HCT116 (cell line): ENCODE measurements around the gene JAG1. TPM values are rescaled to one million over a fixed set of nuclear protein-coding genes. Genes with fewer than 3 reads are reported as not detected.

ENCODE experiments used
- ATAC-seq: fragments of 200-7000 bp; cut with Tn5 transposase; 2 replicates; pipeline ENCODE4 v1.9.1; 2020; ENCODE audit warnings: mild to moderate bottlenecking, moderate library complexity
- BruUV-seq: library from RNA; stranded (reverse); fragments of 400-500 nt; replicated peaks from 2 replicates; lab custom pipeline; 2021; lab: Mats Ljungman, UMichigan
- CTCF ChIA-PET: fragments of 300-600 bp; sonication (Branson Sonifier 250); formaldehyde crosslinking; loops from one replicate; lab custom pipeline; 2021; ENCODE audit warnings: antibody characterized with exemption; lab: Charles Lee
- POLR2A ChIA-PET: fragments of 300-600, 350-600 bp; sonication (Branson Sonifier 250); formaldehyde crosslinking; loops from one replicate; lab custom pipeline; 2021; ENCODE audit warnings: antibody characterized with exemption; lab: Charles Lee
- RAD21 ChIA-PET, 2 experiments: fragments of 300-600 bp; sonication (Branson Sonifier 250); formaldehyde crosslinking; loops; one replicate each; lab custom pipeline; 2023; ENCODE audit warnings: low total read pairs in 2 of 2; ENCODE audit not compliant: uncharacterized antibody in 2 of 2, unreplicated experiment in 2 of 2, low non-redundant PET in 1 of 2; lab: Charles Lee
- DNase-seq: peaks from one replicate; pipeline ENCODE4 v3.0.0-alpha.2; 2010; ENCODE audit warnings: low read depth, low spot score
- H2AFZ ChIP-seq: fragments of 200-600 bp; shearing (Covaris generic), sonication (generic); 2 replicates; pipeline ENCODE4 v1.6.1; 2017; ENCODE audit warnings: low read depth, mixed run types, mixed read lengths, antibody characterized with exemption, low read length; ENCODE audit not compliant: poor library complexity, severe bottlenecking
- H3K27ac ChIP-seq: 2 replicates; pipeline ENCODE4 v1.5.1; 2012; ENCODE audit warnings: low read depth, low read length
- H3K27me3 ChIP-seq: fragments of 200-600 bp; sonication (generic); 2 replicates; pipeline ENCODE4 v1.6.1; 2016; ENCODE audit warnings: mixed run types, low read length, mixed read lengths; ENCODE audit not compliant: insufficient read depth
- H3K36me3 ChIP-seq, 2 experiments: fragments of 200-500 bp in 1 of 2; fragments of 200-600 bp in 1 of 2; sonication (Bioruptor generic) in 1 of 2; sonication (generic) in 1 of 2; 2 replicates each; pipeline versions ENCODE4 v1.5.1 to v1.6.1; 2014 to 2016; ENCODE audit warnings: low read length in 2 of 2, inconsistent platforms in 1 of 2, mixed read lengths in 1 of 2, mixed run types in 1 of 2; ENCODE audit not compliant: insufficient read depth in 2 of 2, control insufficient read depth in 1 of 2
- H3K4me1 ChIP-seq, 2 experiments: fragments of 200-600 bp in 1 of 2; sonication (generic) in 1 of 2; 2 replicates each; pipeline versions ENCODE4 v1.5.1 to v1.6.1; 2012 to 2017; ENCODE audit warnings: low read length in 2 of 2, inconsistent platforms in 1 of 2, mild to moderate bottlenecking in 1 of 2, mixed read lengths in 1 of 2, mixed run types in 1 of 2, moderate library complexity in 1 of 2; ENCODE audit not compliant: insufficient read depth in 2 of 2, control insufficient read depth in 1 of 2
- H3K4me2 ChIP-seq: fragments of 200-600 bp; sonication (generic); 2 replicates; pipeline ENCODE4 v1.6.1; 2017; ENCODE audit warnings: mixed run types, low read length, mixed read lengths
- H3K4me3 ChIP-seq, 2 experiments: fragments of 200-600 bp in 1 of 2; sonication (generic) in 1 of 2; replicated peaks in 1 of 2; 2 replicates each; pipeline ENCODE4 v1.5.1; 2011 to 2016; ENCODE audit warnings: low read length in 2 of 2, control low read depth in 1 of 2, low read depth in 1 of 2, mild to moderate bottlenecking in 1 of 2, mixed read lengths in 1 of 2, mixed run types in 1 of 2
- H3K79me2 ChIP-seq: fragments of 200-600 bp; sonication (generic); 2 replicates; pipeline ENCODE4 v1.6.1; 2017; ENCODE audit warnings: mild to moderate bottlenecking, mixed run types, low read length, moderate library complexity, mixed read lengths; ENCODE audit not compliant: insufficient read depth
- H3K9ac ChIP-seq: fragments of 200-600 bp; sonication (generic); 2 replicates; pipeline ENCODE4 v1.6.1; 2016; ENCODE audit warnings: low read length, mixed read lengths
- H3K9me2 ChIP-seq: fragments of 200-600 bp; sonication (generic), shearing (Covaris generic); 2 replicates; pipeline ENCODE4 v1.6.1; 2017; ENCODE audit warnings: mixed run types, mild to moderate bottlenecking, moderate library complexity; ENCODE audit not compliant: insufficient read depth
- H3K9me3 ChIP-seq, 2 experiments: fragments of 200-500 bp in 1 of 2; fragments of 200-600 bp in 1 of 2; sonication (Bioruptor generic) in 1 of 2; sonication (generic) in 1 of 2; 2 replicates each; pipeline ENCODE4 v1.6.1; 2014 to 2017; ENCODE audit warnings: low read length in 2 of 2, mixed read lengths in 2 of 2, inconsistent platforms in 1 of 2, low read depth in 1 of 2, mild to moderate bottlenecking in 1 of 2, mixed run types in 1 of 2, moderate library complexity in 1 of 2; ENCODE audit not compliant: control insufficient read depth in 1 of 2, insufficient read depth in 1 of 2
- H4K20me1 ChIP-seq: fragments of 200-600 bp; sonication (generic), shearing (Covaris generic); 2 replicates; pipeline ENCODE4 v1.6.1; 2017; ENCODE audit warnings: mixed run types, mild to moderate bottlenecking, moderate library complexity; ENCODE audit not compliant: insufficient read depth
- CEBPB ChIP-seq: IDR thresholded peaks from 2 replicates; pipeline ENCODE4 v1.6.1; 2012; ENCODE audit warnings: low read depth
- EGR1 ChIP-seq: IDR thresholded peaks from 2 replicates; pipeline ENCODE4 v1.6.1; 2012; ENCODE audit warnings: low read depth
- EZH2 ChIP-seq: fragments of 200-600 bp; sonication (generic); IDR thresholded peaks from 2 replicates; pipeline ENCODE4 v1.6.1; 2017; ENCODE audit warnings: antibody characterized with exemption, mixed run types
- EZH2phosphoT487 ChIP-seq: fragments of 200-600 bp; IDR thresholded peaks from 2 replicates; pipeline ENCODE4 v1.6.1; 2018; ENCODE audit warnings: antibody characterized with exemption, borderline replicate concordance
- TCF7L2 ChIP-seq: IDR thresholded peaks from 2 replicates; pipeline ENCODE4 v1.7.0; 2011; ENCODE audit warnings: borderline replicate concordance, inconsistent platforms; ENCODE audit not compliant: insufficient read depth, insufficient read length; ENCODE audit errors: extremely low read depth
- ZNF274 ChIP-seq: fragments of 200-500 bp; sonication (Bioruptor generic); IDR thresholded peaks from 2 replicates; pipeline ENCODE4 v1.6.1; 2014; ENCODE audit warnings: mild to moderate bottlenecking, low read depth, low read length, inconsistent platforms
- intact Hi-C: fragments of 100-400 bp; cut with micrococcal nuclease; formaldehyde crosslinking; loops from 2 replicates; pipeline ENCODE4 v1.10.0; 2022
- total RNA-seq: library from RNA; stranded (reverse); gene quantifications from one replicate; pipeline ENCODE4 v1.2.1, GENCODE V29; 2021; ENCODE audit not compliant: unreplicated experiment

Gene JAG1
- total RNA-seq, 1 experiment from 2014 or later = 31.9 TPM

GRCh38 chr20:10641467-10641866 is 32.3 kb downstream of the JAG1 start:
- no peak for TF ChIP-seq EZH2phosphoT487
- TF ChIP-seq EZH2 = no peak
- TF ChIP-seq TCF7L2 = no peak
- Histone ChIP-seq H3K27ac (no peak overlapping the region), H3K36me3 (peaks cover 34 to 73% of the 10 kb centered on the region in 2 experiments; a peak in 3 of 4 replicates), H3K4me3 (no peak overlapping the region), H3K27me3 (no peaks in the 10 kb centered on the region), H3K9ac (no peak overlapping the region), H2AFZ (no peak overlapping the region), H3K4me2 (no peak overlapping the region), H3K79me2 (no peaks in the 10 kb centered on the region), H3K9me3 (no peaks in the 10 kb centered on the region), H3K9me2 (no peaks in the 10 kb centered on the region), H3K4me1 (no peaks in the 10 kb centered on the region), H4K20me1 (no peaks in the 10 kb centered on the region)
- POLR2A ChIA-PET = interaction anchor here (1.4 kb wide), 1 partner anchor 10 kb away, joined by 4 read pairs; no protein-coding TSS in a partner anchor
- RAD21 ChIA-PET = no interaction called here
- ATAC-seq = no peak
- DNase-seq = no peak
- no TSS peak for BruUV-seq
- CTCF ChIA-PET = no interaction called here
- intact Hi-C loops = loop anchor here (10.0 kb wide), 1 partner anchor 87 kb away; no protein-coding TSS in a partner anchor

- H3K4me1 ChIP-seq = no peaks in the 10 kb centered on the region
- no peak for TF ChIP-seq EGR1
- no peak for TF ChIP-seq ZNF274
- TF ChIP-seq EZH2 = no peak
- no peak for TF ChIP-seq EZH2phosphoT487
- no peak for TF ChIP-seq CEBPB
- TF ChIP-seq, all 23 proteins: peak for 0
- H3K27ac ChIP-seq = no peak overlapping the region
- no peaks in the 10 kb centered on the region for H3K27me3 ChIP-seq
- DNase-seq = no peak
- H3K79me2 ChIP-seq = no peaks in the 10 kb centered on the region
- no peak for ATAC-seq
- no peaks in the 10 kb centered on the region for H3K9me3 ChIP-seq
- H2AFZ ChIP-seq = no peak overlapping the region
- CTCF ChIA-PET = no interaction called here
- peaks cover 34 to 69% of the 10 kb centered on the region in 2 experiments; a peak in 3 of 4 replicates for H3K36me3 ChIP-seq
- no peak overlapping the region for H3K9ac ChIP-seq
- no TSS peak for BruUV-seq
- H3K4me2 ChIP-seq = no peak overlapping the region
- POLR2A ChIA-PET = interaction anchor here (1.4 kb wide), 1 partner anchor 9 kb away, joined by 4 read pairs; no protein-coding TSS in a partner anchor
- no peaks in the 10 kb centered on the region for H3K9me2 ChIP-seq
- H4K20me1 ChIP-seq = no peaks in the 10 kb centered on the region
- intact Hi-C loops = loop anchor here (10.0 kb wide), 1 partner anchor 86 kb away; no protein-coding TSS in a partner anchor
- RAD21 ChIA-PET = no interaction called here
- no peak overlapping the region for H3K4me3 ChIP-seq
Observed at GRCh38 chr20:10640897-10641296, 32.9 kb downstream of the JAG1 start.
